Inferior parietal cortex (tissue), 1 donor: Measurements from ENCODE around the gene PPM1E.
A peak's percentile ranks its signal among the peaks of the same experiment; 100 is the strongest.
"Not testable (repeated sequence)": the region's sequence is repeated elsewhere in the genome, so short reads cannot be mapped to it uniquely, and the experiment has no call there.

ENCODE experiments used
- DNase-seq: peaks from one replicate; pipeline ENCODE4 v3.0.0-alpha.2; 2016; ENCODE audit errors: extremely low spot score

PPM1E gene

DNA sequence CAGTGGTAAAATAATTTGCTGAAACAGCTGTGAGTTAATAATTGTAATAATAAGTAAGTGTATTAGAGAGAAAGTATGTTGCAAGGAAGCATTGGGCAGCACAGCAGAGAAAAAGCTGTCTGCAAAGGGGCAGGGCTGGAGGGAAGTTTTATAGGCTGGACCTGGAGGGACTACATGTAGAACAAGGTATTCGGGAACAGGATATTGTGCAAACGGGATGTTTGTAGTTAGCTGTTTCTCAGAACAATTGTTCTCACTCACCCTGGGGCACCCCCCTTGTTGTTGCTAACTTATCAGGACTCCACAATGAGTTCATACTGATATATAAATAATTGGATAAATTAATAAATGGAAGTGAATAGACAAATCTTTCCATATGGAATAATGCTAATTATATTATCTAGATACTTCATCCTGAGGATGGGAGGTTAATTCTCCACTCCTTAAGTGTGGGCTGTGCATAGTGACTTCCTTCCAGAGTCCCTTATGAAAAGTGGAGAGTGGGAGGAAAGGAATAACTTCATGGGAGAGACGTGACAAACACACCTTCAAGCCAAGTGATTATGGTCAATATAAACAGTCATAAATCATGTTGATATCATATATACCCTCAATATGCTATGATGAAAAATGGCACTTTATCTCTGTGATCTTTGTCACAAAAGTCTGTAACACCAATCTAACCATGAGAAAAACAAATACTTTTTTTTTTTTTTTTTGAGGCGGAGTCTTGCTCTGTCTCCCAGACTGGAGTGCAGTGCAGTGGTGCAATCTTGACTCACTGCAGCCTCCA is 85.4 kb downstream of the PPM1E start:
- DNase-seq: no peak

DNA sequence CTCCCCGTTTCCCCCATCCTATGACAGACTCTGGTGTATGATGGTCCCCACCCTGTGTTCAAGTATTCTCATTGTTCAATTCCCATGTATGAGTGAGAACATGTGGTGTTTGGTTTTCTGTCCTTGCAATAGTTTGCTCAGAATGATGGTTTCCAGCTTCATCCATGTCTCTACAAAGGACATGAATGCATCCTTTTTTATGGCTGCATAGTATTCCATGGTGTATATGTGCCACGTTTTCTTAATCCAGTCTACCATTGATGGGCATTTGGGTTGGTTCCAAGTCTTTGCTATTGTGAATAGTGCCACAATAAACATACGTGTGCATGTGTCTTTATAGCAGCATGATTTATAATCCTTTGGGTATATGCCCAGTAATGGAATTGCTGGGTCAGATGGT is 90.8 kb downstream of the PPM1E start:
- DNase-seq: not testable (repeated sequence)

DNA sequence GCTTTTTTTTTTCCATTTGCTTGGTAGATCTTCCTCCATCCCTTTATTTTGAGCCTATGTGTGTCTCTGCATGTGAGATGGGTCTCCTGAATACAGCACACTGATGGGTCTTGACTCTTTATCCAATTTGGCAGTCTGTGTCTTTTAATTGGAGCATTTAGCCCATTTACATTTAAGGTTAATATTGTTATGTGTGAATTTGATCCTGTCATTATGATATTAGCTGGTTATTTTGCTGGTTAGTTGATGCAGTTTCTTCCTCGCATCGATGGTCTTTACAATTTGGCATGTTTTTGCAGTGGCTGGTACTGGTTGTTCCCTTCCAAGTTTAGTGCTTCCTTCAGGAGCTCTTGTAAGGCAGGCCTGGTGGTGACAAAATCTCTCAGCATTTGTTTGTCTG is 94.5 kb downstream of the PPM1E start:
- DNase-seq: not testable (repeated sequence)

DNA sequence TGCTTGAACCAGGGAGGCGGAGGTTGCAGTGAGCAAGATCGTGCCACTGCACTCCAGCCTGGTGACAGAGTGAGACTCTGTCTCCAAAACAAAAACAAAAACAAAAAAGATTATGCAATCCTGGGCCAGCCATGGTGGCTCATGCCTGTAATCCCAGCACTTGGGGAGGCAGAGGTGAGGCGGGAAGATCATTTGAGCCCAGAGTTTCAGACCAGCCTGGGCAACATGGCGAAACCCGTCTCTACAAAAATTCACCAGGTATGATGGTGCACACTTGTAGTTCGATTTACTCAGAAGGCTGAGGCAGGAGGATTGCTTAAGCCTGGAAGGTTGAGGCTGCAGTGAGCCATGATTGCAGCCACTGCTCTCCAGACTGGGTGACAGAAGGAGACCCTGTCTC is 109.6 kb downstream of the PPM1E start:
- DNase-seq: no peak

DNA sequence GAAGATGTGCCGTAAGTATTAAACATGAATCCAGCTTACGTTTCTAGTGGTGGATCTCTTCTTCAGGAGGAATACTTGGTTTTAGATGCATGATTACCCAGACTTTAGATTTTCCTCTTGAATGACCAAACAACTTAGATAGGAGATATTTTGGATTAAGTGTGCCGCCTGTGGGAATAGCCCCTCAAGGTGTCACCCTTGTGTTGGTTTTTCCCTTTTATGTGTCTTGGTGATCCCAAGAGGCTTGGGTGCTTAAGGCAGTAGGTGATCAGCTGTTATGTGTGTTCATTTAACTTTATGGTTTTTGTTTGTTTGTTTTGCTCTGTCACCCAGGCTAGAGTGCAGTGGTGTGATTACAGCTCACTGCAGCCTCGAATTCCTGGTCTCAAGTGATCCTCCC is 115.1 kb downstream of the PPM1E start:
- no peak for DNase-seq

DNA sequence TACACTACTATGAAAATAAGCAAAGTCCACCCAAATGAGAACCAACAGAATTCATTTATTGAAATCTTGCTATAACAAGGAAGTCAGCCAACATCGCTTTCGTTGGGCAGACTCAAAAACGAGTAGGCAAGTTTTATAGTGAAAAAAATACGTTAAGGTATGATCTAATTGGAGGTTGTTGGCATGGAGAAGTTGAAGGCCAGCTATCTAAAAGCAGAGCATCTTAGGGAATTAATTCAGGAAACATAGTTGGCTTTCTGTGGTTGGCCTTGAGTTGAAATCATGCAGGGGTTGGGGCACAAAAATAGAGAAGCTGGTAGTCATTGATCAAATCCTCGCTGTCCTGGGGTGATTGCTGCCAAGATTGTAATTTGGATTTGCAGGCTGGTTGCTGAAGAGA is 118.3 kb downstream of the PPM1E start:
- DNase-seq: no peak

DNA sequence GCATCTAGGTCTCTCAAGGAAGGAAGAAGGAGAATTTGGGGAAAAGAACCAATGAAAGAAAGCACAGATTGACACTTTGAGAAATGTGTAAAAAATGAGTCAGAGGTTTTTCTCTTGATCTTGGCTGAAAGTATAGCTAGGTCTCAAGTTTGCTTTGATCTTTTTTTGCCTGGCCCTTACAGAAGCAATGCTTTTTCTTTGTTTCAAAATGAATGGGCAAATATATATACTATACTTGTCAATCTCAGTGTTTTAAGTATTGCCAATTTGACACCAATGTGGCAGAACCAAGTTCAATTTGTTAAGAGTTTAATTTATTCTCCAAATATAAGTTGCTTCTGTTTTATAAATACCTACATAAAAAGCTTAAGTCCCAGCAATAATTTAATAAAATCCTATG is 119.6 kb downstream of the PPM1E start:
- DNase-seq: peak; percentile 2

DNA sequence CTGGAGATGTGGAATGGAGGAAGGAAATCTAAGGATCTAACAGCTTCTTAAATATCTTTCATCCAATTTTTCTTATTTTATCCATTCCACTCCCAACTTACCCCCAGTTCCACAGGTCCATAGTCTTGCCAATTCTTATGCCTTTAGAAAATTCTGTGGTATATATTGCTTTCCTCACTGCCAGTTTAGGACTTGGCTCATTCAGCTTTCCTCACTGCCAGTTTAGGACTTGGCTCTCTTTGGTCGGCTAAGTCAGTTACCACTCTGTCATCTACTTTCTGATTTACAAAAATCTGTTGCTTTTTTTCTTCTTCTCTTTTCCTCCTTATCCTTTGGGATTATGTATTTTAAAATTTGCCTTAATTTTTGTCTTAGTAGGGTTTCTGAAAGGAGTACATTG is 128.5 kb downstream of the PPM1E start:
- DNase-seq: no peak

DNA sequence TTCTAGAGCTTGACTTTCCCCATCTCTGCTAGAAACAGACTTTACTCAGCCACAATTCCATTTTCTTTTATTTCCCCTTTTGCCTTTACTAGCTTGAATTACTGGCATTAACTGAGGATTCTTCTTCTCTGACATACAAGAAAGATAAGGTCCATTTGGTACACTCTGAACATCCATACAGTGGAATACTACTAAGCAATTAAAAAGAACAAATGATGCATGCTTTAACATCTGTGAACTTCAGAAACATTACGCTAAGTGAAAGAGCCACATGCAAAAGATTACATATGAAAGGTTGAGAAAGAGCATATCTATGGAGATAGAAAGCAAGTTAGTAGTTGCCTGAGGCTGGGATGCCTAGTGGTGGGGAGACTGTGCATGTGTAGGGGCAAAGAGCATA is 130.9 kb downstream of the PPM1E start:
- DNase-seq: no peak

DNA sequence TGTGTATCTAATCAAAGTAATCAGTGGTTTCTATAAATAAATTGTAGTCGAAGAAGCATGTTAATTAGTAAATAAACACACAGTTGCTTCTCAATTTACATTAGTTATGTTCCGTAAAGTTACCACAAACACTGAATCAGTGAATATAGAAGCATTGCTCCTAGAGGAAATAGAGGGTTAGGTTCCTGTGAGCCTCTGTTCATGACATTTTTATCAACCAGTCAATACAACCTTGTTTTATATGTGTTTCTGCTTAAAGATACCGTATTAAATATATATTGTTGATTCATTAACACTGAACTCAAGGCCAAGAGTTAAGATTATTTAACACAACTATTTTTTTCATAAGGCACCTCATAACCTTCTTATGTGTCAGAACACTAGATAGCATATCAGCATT is 134.3 kb downstream of the PPM1E start:
- DNase-seq: no peak

DNA sequence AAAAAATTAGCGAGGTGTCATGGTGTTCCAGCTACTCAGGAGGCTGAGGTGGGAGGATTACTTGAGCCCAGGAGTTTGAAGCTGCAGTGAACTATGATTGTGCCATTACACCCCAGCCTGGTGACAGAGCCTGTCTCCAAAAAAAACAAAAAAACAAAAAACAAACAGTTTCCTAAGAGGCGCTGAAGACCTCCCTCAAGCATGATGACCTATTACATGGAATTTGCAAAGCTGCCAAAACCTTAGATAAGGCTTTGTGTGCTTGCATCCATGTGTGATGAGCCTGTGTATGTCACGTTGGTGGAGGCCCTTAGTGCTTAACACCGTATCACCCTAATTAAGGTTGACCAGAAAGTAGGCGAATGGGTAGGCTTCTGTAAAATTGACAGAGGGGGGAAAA is 143.5 kb downstream of the PPM1E start:
- no peak for DNase-seq

DNA sequence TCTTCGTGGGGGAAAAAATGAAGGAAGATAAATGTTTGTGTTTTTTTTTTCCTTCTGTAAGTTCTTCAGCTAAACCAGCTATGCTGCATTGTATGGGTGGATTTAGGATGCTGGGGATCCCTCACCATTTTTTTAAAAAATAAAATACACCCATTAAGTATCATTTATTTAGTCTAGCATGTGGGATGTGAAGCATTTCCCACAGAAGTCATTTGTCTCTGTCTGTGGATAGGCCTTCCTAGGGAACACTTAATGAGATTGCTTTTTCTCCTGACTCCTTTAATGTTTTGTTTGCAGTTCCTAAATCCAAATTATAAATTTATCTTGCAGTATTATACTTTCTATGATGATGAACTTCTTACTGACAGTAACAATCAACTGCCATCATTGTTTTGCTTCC is 146.7 kb downstream of the PPM1E start:
- DNase-seq: no peak

DNA sequence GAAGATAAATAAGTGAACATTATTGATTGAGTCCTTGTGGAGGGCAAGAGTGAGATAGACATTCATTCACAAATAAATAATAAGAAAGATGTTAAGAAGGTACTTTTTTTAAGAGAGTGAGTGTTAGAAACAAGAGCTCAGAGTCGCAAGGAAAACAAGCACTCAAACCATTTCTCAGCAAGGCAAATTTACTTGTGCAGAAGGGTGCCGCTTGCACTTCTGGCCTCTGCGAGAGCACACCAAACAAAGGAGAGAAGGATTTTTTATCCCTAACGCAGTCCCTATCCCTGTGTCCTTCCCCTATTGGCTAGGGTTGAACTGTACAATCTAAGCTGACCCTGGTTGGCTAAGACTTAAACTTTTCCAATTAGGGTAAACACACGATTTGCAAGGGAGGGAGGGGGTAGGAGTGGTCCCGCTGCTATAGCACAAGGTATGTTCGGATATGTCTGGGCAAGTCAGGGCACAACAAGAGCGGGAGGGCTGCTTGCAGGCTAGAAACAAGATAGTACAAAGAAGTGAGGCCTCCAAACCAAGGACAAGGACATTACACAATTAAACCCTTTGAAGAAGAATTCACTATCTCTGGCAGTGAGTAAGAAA is 156.2 kb downstream of the PPM1E start:
- DNase-seq: no peak

DNA sequence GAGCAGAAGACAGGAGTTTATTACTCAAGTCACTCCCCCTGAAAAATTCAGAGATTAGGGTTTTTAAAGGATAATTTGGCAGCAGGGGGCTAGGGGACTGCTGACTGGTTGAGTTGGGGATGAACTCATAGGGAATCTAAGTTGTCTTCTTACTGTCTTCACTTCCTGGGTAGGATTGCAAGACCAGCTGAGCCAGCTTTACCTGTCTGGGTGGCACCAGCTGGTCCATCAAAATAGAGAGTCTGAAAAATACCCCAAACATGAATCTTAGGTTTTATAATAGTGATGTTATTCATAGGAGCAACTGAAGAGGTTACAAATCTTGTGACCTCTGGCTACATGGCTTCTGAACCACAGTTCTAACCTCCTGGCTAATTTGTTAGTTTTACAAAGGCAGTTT is 157.9 kb downstream of the PPM1E start:
- DNase-seq: no peak

DNA sequence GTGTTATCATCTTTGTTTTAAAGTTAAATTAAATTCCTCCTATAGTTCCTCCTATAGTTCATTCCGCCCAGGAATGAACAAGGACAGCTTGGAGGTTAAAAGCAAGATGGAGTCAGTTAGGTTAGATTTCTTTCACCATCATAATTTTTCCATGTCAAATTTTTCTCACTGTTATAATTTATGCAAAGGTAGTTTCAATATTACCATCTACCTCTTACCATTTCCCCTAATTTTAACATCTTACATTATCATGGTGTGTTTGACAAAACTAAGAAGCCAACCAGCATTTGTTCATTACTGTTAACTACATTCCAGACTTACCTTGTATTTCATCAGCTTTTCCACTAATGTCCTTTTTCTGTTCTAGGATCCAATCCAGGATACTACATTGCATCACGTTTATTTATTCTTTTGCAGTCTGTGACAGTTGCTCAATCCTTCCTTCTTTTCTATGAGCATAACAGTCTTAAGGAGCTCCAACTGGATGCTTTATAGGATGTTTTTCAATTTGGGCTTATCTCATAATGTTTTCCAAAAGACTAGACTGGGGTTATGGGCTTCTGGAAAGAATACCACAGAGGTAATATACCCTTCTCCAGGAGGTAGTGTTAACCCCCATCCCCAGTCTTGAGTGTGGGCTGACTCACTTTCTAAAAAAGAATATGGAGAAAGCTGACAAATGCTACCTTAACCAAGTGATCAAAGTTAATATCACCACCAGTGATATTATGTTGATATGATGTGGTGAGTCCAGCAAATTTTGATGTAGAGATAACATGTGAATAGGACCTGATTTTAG is 158.5 kb downstream of the PPM1E start:
- no peak for DNase-seq

DNA sequence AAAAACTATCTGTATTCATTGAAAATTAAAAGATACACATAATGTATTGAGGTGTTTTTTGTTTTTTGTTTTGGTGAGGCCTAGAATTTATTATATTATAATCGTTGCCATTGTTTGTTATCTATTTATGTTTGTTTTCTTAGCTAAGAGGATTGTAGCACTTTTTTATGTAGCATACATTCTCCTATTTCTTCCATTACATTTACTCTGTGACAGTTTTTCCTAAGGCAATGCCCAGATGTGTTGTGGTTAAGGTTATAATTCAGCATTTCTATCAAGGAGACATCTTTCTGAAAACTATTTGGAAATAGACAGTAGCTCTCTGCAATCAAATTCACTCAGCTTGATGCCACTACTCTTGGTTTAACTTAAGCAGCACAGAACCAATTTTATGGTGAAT is 161.6 kb downstream of the PPM1E start:
- no peak for DNase-seq

DNA sequence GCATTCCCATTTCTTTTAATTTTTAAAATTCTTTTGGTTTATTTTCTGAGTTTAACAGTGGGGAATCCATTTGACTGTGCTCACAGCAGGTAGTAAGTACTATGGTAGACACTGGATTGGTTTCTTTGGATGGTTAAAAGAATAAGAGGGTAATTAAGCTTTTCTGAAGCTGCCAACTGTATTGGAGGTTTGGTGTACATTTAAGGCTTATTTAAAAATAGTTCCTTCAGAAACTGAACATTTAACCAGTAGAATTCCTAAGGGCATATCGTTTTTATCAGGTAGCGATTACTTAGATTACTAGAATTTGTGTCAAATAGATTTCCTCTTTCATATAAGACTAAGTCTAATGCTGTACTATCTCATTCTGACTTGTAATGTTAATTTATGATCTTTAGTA is 162.4 kb downstream of the PPM1E start:
- DNase-seq: no peak

DNA sequence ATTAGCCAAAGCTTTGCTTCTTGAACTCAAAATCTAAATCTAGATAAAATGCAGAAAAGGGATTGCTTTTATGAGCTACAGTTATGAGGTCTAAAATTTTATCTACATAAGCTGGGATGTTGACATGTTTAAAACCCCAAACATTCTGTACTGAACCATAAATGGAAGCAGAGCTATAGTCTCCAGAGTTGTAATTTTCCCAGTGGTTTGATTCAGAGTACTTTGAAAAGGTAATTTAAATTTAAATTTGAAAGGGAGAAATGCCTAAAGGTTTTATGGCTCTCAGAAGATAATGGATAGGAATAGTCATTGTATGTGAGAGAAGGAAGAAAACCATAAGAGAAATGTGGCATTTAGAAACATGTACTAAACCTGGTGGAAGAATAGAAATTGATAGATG is 163.2 kb downstream of the PPM1E start:
- DNase-seq: no peak

DNA sequence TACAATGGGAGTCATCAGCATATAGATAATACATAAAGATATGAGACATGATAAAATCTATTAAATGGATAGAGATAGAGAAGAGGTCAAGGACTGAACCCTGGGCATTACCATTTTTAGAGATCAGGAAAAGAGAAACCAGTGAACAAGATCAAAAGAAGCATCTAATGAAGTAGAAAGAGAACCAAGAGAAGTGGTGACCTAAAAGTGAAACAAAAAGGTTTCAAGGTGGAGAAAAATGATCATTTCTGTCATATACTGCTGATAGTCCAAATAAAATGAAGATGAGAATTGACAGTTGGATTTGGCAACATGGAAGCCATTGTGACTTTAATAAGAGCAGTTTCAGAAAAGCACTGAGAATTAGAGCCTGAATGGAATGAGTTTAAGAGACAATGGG is 165.1 kb downstream of the PPM1E start:
- no peak for DNase-seq

DNA sequence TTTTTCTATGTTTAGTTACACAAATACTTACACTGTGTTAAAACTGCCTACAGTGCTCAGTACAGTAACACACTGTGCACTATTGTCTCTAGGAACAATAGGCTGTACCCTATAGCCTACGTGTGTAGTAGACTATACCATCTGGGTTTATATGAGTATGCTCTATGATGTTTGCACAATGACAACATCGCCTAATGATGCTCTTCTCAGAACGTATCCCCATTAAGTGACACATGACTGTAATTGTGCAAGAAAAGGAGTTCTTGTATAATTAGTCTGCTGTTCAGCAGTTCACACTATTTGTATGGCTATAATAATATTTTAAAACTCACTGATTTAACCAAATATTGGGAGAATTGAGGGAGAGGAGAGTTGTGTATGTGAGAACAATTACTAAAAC is 177.3 kb downstream of the PPM1E start:
- no peak for DNase-seq

DNA sequence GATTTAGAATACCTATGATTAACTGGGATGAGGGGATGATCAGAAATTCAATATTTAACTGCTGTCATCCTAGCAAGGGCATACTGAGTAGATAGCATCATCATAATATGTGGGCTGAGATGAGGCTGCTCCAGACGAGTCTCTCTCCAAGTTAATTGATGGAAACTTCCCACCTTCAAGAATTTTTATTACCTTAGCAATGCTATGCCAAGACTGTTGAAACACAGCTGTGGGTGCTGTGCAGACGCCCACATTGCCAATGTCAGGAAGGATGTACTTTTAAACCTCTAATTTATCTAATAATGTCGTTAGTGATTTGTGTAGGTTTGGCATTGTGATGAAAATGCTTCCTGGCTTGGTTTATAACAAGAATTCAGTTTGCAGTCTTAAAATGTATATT is 180.6 kb downstream of the PPM1E start:
- no peak for DNase-seq

DNA sequence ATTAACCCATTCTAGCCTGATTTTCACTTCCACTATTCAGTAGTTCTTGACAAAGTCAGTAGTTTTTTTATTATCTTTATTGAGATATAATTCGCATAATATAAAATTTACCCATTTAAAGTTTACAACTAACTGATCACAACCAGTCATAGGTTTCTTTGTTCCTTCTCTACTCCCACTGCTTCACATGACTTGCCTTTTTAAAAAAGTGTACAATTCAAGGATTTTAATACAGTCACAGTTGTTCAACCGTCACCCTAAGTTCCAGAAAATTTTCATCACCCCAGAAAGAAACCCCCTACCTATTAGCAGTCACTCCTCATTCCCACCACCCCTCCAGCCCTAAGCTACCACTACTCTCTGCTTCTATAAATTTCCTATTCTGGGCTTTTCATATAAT is 188.5 kb downstream of the PPM1E start:
- DNase-seq: no peak

DNA sequence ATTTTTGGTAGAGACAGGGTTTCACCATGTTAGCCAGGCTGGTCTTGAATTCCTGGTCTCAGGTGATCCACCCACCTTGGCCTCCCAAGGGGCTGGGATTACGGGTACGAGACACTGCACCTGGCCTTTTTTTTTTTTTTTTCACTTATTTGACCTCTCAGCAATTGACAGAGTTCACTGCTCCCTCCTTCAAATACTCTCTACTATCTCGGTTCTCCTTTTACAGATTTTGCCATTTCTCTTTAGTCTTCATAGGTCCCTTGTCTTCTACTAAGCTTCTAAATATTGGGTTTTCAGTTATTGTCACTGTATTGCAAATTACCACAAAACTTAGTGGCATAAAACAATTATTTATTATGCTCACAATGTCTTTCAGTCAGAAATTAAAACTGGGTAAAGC is 191.8 kb downstream of the PPM1E start:
- no peak for DNase-seq
